Prostate gland (tissue), 2 donors: ENCODE data around the gene TSHZ3.

ENCODE experiments used
- POLR2AphosphoS5 ChIP-seq: sonication (generic); formaldehyde crosslinking; IDR thresholded peaks from one replicate; pipeline ENCODE4 v1.6.1; 2017; ENCODE audit warnings: antibody characterized with exemption
- TF ChIP-seq, protein P1 (sequence below), 4 experiments: fragments of 200-600 bp in 2 of 4; fragments of 450-650 bp in 2 of 4; sonication (generic) in 2 of 4; IDR thresholded peaks; 1 replicate in 3 of 4; 2 replicates in 1 of 4; pipeline ENCODE4 v1.5.1; 2016 to 2019; ENCODE audit warnings: antibody characterized with exemption in 4 of 4, mild to moderate bottlenecking in 2 of 4, moderate library complexity in 2 of 4

DNA sequence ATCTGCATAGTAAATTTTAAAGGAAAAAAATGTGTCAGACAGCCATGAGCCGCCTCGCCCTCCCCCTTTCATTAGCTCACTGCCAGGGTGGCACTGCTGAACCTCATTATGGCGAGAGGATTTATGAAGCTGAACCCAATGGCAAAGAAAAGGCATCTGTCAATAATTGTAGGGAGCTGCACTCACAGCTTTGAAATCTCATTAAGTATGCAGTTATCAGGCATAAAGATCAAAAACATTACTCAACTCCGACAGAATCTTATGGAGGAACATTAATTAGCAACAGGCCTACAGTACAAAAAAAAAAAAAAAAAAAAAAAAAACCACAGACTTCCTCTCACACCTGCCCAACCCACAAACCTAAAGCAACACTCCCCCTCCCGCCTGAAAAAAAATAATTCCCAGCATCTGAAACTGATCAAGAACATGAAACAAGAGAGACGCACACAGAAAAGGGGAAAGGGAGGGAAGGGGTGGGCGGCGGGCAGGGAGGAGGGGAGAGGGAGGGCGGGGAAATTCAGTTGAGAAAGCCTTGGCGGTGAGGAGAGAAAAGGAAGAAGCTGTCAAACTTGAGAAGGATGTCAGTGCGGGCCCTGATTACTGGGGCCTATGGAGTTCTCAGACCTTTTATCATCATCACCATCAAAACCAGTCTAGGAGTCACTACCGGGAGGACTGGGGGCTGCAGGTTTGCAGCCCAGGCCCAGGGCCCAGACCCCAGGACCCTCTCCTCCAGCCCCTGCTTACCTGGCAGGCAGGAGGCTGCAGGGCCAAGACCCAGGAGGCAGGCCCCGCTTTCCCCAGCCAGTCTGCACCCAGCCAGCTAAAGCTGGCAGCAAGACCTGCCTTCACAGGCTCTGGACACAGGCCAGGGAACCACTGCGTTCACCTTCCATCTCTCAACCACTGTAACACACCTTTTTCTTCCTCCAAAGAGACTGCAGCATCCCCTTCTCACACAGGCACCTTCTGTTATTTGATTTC, 8.9 kb downstream of the TSHZ3 start:
- TF ChIP-seq, protein P1, sequence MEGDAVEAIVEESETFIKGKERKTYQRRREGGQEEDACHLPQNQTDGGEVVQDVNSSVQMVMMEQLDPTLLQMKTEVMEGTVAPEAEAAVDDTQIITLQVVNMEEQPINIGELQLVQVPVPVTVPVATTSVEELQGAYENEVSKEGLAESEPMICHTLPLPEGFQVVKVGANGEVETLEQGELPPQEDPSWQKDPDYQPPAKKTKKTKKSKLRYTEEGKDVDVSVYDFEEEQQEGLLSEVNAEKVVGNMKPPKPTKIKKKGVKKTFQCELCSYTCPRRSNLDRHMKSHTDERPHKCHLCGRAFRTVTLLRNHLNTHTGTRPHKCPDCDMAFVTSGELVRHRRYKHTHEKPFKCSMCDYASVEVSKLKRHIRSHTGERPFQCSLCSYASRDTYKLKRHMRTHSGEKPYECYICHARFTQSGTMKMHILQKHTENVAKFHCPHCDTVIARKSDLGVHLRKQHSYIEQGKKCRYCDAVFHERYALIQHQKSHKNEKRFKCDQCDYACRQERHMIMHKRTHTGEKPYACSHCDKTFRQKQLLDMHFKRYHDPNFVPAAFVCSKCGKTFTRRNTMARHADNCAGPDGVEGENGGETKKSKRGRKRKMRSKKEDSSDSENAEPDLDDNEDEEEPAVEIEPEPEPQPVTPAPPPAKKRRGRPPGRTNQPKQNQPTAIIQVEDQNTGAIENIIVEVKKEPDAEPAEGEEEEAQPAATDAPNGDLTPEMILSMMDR (IDR thresholded peaks at IDR 0.05), result no peak
- no peak for TF ChIP-seq POLR2AphosphoS5
